ENCODE measurements around the gene CRACR2B. TPM values are rescaled to one million over a fixed set of nuclear protein-coding genes. Genes with fewer than 3 reads are reported as not detected.

Gene CRACR2B
- total and polyA plus RNA-seq, 2 donors (not counting 1 experiment from before 2014, with no cell fraction given), result 9.7 to 67.7 TPM

- Histone ChIP-seq H3K79me2 (ENCODE audit: control insufficient read depth, insufficient read depth, low read length) (peaks cover 67% of the 10 kb centered on the region), H3K4me1 (ENCODE audit: control insufficient read depth in 2 of 2, insufficient read depth in 2 of 2, low read length in 2 of 2) (peaks cover 19 to 42% of the 10 kb centered on the region in 2 donors), H3K27me3 (replicated peaks in 1 of 4; ENCODE audit: control extremely low read depth in 1 of 4, control insufficient read depth in 3 of 4, insufficient read depth in 4 of 4, low read length in 3 of 4) (no peaks in the 10 kb centered on the region), H3K27ac (ENCODE audit: low read length in 2 of 2) (no peak overlapping the region), H3K4me3 (ENCODE audit: control extremely low read depth in 1 of 5, extremely low read depth in 1 of 5, insufficient read depth in 1 of 5, low read depth in 2 of 5, low read length in 4 of 5) (no peak overlapping the region), H4K20me1 (ENCODE audit: control insufficient read depth, insufficient read depth, low read length, poor library complexity, severe bottlenecking) (peaks cover 54% of the 10 kb centered on the region), H3K4me2 (replicated peaks; ENCODE audit: low read depth, low read length, poor library complexity, severe bottlenecking) (no peak overlapping the region), H3K36me3 (replicated peaks in 1 of 2; ENCODE audit: control extremely low read depth in 1 of 2, control insufficient read depth in 1 of 2, extremely low read depth in 1 of 2, insufficient read depth in 2 of 2, low read length in 1 of 2) (peaks cover 0 to 9% of the 10 kb centered on the region in 2 experiments), H3K9me3 (ENCODE audit: control extremely low read depth in 1 of 3, control insufficient read depth in 2 of 3, insufficient read depth in 1 of 3, low read length in 2 of 3) (no peaks in the 10 kb centered on the region), H2AFZ (ENCODE audit: insufficient read depth, low read depth, low read length, poor library complexity, severe bottlenecking) (no peak overlapping the region), H3K9ac (ENCODE audit: low read length) (no peak overlapping the region)
- POLR2A ChIA-PET, result interaction anchor here (0.6 kb wide), 2 partner anchors 23 to 35 kb away, joined by 5 to 6 read pairs; no protein-coding TSS in a partner anchor
- Mint-ChIP-seq H3K27me3 (no peaks in the 10 kb centered on the region), H3K4me1 (peaks cover 19% of the 10 kb centered on the region), H3K27ac (no peak overlapping the region), H3K9me3 (ENCODE audit: insufficient read depth) (no peaks in the 10 kb centered on the region), H3K4me3 (no peak overlapping the region)
- intact Hi-C loops (cut with micrococcal nuclease), result no loop called here
- 92% methylated on average over 18 of the region's 20 CpGs for WGBS (ENCODE audit: insufficient coverage)
- DNase-seq, result no peak
- no peak for TF ChIP-seq CTCF (IDR thresholded peaks at IDR 0.05)
- no peak for TF ChIP-seq EZH2 (IDR thresholded peaks at IDR 0.05; ENCODE audit: borderline replicate concordance, insufficient read depth, low read depth, low read length, poor library complexity, severe bottlenecking)
- CTCF ChIA-PET, result no interaction called here
- ATAC-seq (ENCODE audit: low read depth), result no peak
Measured at GRCh38 chr11:801097-801780, 26.5 kb upstream of the CRACR2B start.

GRCh38 chr11:802018-802617, 25.6 kb upstream of the CRACR2B start:
- Histone ChIP-seq H4K20me1 (ENCODE audit: control insufficient read depth, insufficient read depth, low read length, poor library complexity, severe bottlenecking) (peaks cover 46% of the 10 kb centered on the region), H3K4me2 (replicated peaks; ENCODE audit: low read depth, low read length, poor library complexity, severe bottlenecking) (no peak overlapping the region), H3K27me3 (replicated peaks in 1 of 4; ENCODE audit: control extremely low read depth in 1 of 4, control insufficient read depth in 3 of 4, insufficient read depth in 4 of 4, low read length in 3 of 4) (no peaks in the 10 kb centered on the region), H2AFZ (ENCODE audit: insufficient read depth, low read depth, low read length, poor library complexity, severe bottlenecking) (no peak overlapping the region), H3K9ac (ENCODE audit: low read length) (no peak overlapping the region), H3K36me3 (replicated peaks in 1 of 2; ENCODE audit: control extremely low read depth in 1 of 2, control insufficient read depth in 1 of 2, extremely low read depth in 1 of 2, insufficient read depth in 2 of 2, low read length in 1 of 2) (peaks cover 0 to 9% of the 10 kb centered on the region in 2 experiments), H3K9me3 (ENCODE audit: control extremely low read depth in 1 of 3, control insufficient read depth in 2 of 3, insufficient read depth in 1 of 3, low read length in 2 of 3) (no peaks in the 10 kb centered on the region), H3K27ac (ENCODE audit: low read length in 2 of 2) (no peak overlapping the region), H3K4me3 (ENCODE audit: control extremely low read depth in 1 of 5, extremely low read depth in 1 of 5, insufficient read depth in 1 of 5, low read depth in 2 of 5, low read length in 4 of 5) (no peak overlapping the region), H3K79me2 (ENCODE audit: control insufficient read depth, insufficient read depth, low read length) (peaks cover 59% of the 10 kb centered on the region), H3K4me1 (ENCODE audit: control insufficient read depth in 2 of 2, insufficient read depth in 2 of 2, low read length in 2 of 2) (peaks cover 10 to 33% of the 10 kb centered on the region in 2 donors)
- 97% methylated on average over 21 of the region's 21 CpGs for WGBS (ENCODE audit: insufficient coverage)
- H3K9me3 Mint-ChIP-seq (ENCODE audit: insufficient read depth), result no peaks in the 10 kb centered on the region
- peak overlapping the region; percentile 7 for H3K4me3 Mint-ChIP-seq
- H3K27me3 Mint-ChIP-seq, result no peaks in the 10 kb centered on the region
- intact Hi-C loops (cut with micrococcal nuclease), result no loop called here
- POLR2A ChIA-PET, result interaction anchor here (0.5 kb wide), 1 partner anchor 61 kb away, joined by 4 read pairs; no protein-coding TSS in a partner anchor
- CTCF ChIA-PET, result interaction anchor here (1.1 kb wide), 1 partner anchor 80 kb away, joined by 3 read pairs; no protein-coding TSS in a partner anchor
- TF ChIP-seq EZH2 (IDR thresholded peaks at IDR 0.05; ENCODE audit: borderline replicate concordance, insufficient read depth, low read depth, low read length, poor library complexity, severe bottlenecking), result no peak
- no peak for TF ChIP-seq CTCF (IDR thresholded peaks at IDR 0.05)
- DNase-seq, result no peak
- no peak for ATAC-seq (ENCODE audit: low read depth)
- H3K27ac Mint-ChIP-seq, result no peak overlapping the region
- H3K4me1 Mint-ChIP-seq, result peaks cover 12% of the 10 kb centered on the region
